GM13977 (cell line): ENCODE measurements around the gene KRT38.

Experiments used
- DNase-seq: peaks from one replicate; pipeline ENCODE4 v3.0.0; 2012; ENCODE audit warnings: low spot score
- CTCF ChIP-seq: IDR thresholded peaks from 2 replicates; pipeline ENCODE4 v1.5.1; 2012; ENCODE audit warnings: mild to moderate bottlenecking, control low read depth; ENCODE audit not compliant: insufficient read depth; ENCODE audit errors: extremely low read depth, missing control alignments
- in situ Hi-C: fragments of 300-500 bp; cut with MboI; formaldehyde crosslinking; loops from one replicate; pipeline ENCODE4 v1.12.0; 2022; ENCODE audit warnings: low sequenced_read_pairs, low pct_unique_long_range_greater_than_20kb, mixed read lengths, inconsistent platforms; ENCODE audit not compliant: unreplicated experiment

Gene KRT38

GRCh38 chr17:41444186-41444585 lies 3.4 kb upstream of the KRT38 start:
- TF ChIP-seq CTCF: no peak
- in situ Hi-C loops: no loop called here
- DNase-seq: no peak

- in situ Hi-C loops: no loop called here
- DNase-seq: no peak
- TF ChIP-seq CTCF: no peak
Measured at GRCh38 chr17:41442739-41443138, 2.0 kb upstream of the KRT38 start.

GRCh38 chr17:41439375-41439774 lies 1.4 kb downstream of the KRT38 start:
- in situ Hi-C loops: no loop called here
- no peak for TF ChIP-seq CTCF
- no peak for DNase-seq

GRCh38 chr17:41437769-41438168 lies 3.0 kb downstream of the KRT38 start:
- no peak for TF ChIP-seq CTCF
- no peak for DNase-seq
- in situ Hi-C loops: no loop called here

GRCh38 chr17:41437254-41437653 lies 3.5 kb downstream of the KRT38 start:
- no peak for TF ChIP-seq CTCF
- DNase-seq: no peak
- in situ Hi-C loops: no loop called here

- no peak for TF ChIP-seq CTCF
- in situ Hi-C loops: no loop called here
- no peak for DNase-seq
Measured at GRCh38 chr17:41434415-41434814, 6.4 kb downstream of the KRT38 start.

GRCh38 chr17:41434005-41434404 lies 6.8 kb downstream of the KRT38 start:
- in situ Hi-C loops: no loop called here
- no peak for TF ChIP-seq CTCF
- DNase-seq: no peak
